H9 (cell line): ENCODE results near the gene MYH14. TPM values are rescaled to one million over a fixed set of nuclear protein-coding genes. Genes with fewer than 3 reads are reported as not detected.

ENCODE experiments used
- DNase-seq: peaks from one replicate; pipeline ENCODE4 v3.0.0-alpha.2; 2017
- H2AFZ ChIP-seq: one replicate; pipeline ENCODE4 v1.6.1; 2013; ENCODE audit warnings: mild to moderate bottlenecking, low read length, control low read depth, moderate library complexity
- H2AK5ac ChIP-seq: 2 replicates; pipeline ENCODE4 v1.6.1; 2013; ENCODE audit warnings: low read length, control low read depth, mixed read lengths; ENCODE audit not compliant: insufficient read length
- H2BK120ac ChIP-seq: one replicate; pipeline ENCODE4 v1.6.1; 2013; ENCODE audit warnings: low read depth, mild to moderate bottlenecking, low read length, control low read depth, inconsistent platforms; ENCODE audit not compliant: poor library complexity, severe bottlenecking
- H2BK12ac ChIP-seq: 2 replicates; pipeline ENCODE4 v1.6.1; 2013; ENCODE audit warnings: low read length, control low read depth, mixed read lengths, low read depth; ENCODE audit not compliant: insufficient read length
- H2BK15ac ChIP-seq: 2 replicates; pipeline ENCODE4 v1.6.1; 2013; ENCODE audit warnings: low read depth, low read length, control low read depth
- H2BK20ac ChIP-seq: one replicate; pipeline ENCODE4 v1.6.1; 2013; ENCODE audit warnings: low read depth, mild to moderate bottlenecking, low read length, control low read depth, inconsistent platforms; ENCODE audit not compliant: poor library complexity, severe bottlenecking
- H2BK5ac ChIP-seq: 2 replicates; pipeline ENCODE4 v1.6.1; 2013; ENCODE audit warnings: low read length, control low read depth, mixed read lengths; ENCODE audit not compliant: insufficient read length
- H3K14ac ChIP-seq: 2 replicates; pipeline ENCODE4 v1.6.1; 2013; ENCODE audit warnings: low read length, control low read depth; ENCODE audit not compliant: insufficient read depth
- H3K18ac ChIP-seq: 2 replicates; pipeline ENCODE4 v1.6.1; 2013; ENCODE audit warnings: low read depth, mild to moderate bottlenecking, mixed read lengths, low read length, control low read depth; ENCODE audit not compliant: insufficient read length
- H3K23ac ChIP-seq: 2 replicates; pipeline ENCODE4 v1.6.1; 2013; ENCODE audit warnings: low read length, control low read depth, mixed read lengths, low read depth; ENCODE audit not compliant: insufficient read length
- H3K23me2 ChIP-seq: 2 replicates; pipeline ENCODE4 v1.6.1; 2013; ENCODE audit warnings: low read depth, mild to moderate bottlenecking, mixed read lengths, low read length, control low read depth; ENCODE audit not compliant: insufficient read length, poor library complexity, severe bottlenecking
- H3K27ac ChIP-seq: 2 replicates; pipeline ENCODE4 v1.5.1; 2013; ENCODE audit warnings: low read length, control low read depth, mixed read lengths, low read depth; ENCODE audit not compliant: insufficient read length
- H3K27me3 ChIP-seq: 2 replicates; pipeline ENCODE4 v1.6.1; 2013; ENCODE audit warnings: low read length, control low read depth, inconsistent platforms; ENCODE audit not compliant: insufficient read depth
- H3K4ac ChIP-seq: 2 replicates; pipeline ENCODE4 v1.6.1; 2013; ENCODE audit warnings: low read depth, mild to moderate bottlenecking, control low read depth, inconsistent platforms, low read length, moderate library complexity
- H3K4me1 ChIP-seq: 2 replicates; pipeline ENCODE4 v1.6.1; 2013; ENCODE audit warnings: low read length, control low read depth, inconsistent platforms; ENCODE audit not compliant: insufficient read depth
- H3K4me2 ChIP-seq: 2 replicates; pipeline ENCODE4 v1.6.1; 2013; ENCODE audit warnings: low read length, control low read depth, mixed read lengths; ENCODE audit not compliant: insufficient read length, insufficient read depth
- H3K56ac ChIP-seq: 2 replicates; pipeline ENCODE4 v1.6.1; 2013; ENCODE audit warnings: low read depth, mild to moderate bottlenecking, mixed read lengths, low read length, control low read depth; ENCODE audit not compliant: insufficient read length
- H3K79me1 ChIP-seq: 2 replicates; pipeline ENCODE4 v1.6.1; 2013; ENCODE audit warnings: low read depth, mild to moderate bottlenecking, moderate library complexity, low read length, control low read depth, inconsistent platforms; ENCODE audit not compliant: insufficient read depth, poor library complexity, severe bottlenecking
- H3K79me2 ChIP-seq: 2 replicates; pipeline ENCODE4 v1.6.1; 2013; ENCODE audit warnings: low read length, control low read depth, inconsistent platforms; ENCODE audit not compliant: insufficient read depth
- H3K9ac ChIP-seq: 2 replicates; pipeline ENCODE4 v1.6.1; 2013; ENCODE audit warnings: low read length, control low read depth, mixed read lengths; ENCODE audit not compliant: insufficient read length; ENCODE audit errors: extremely low read depth
- H3K9me3 ChIP-seq: one replicate; pipeline ENCODE4 v1.6.1; 2013; ENCODE audit warnings: low read depth, low read length, inconsistent platforms; ENCODE audit not compliant: control insufficient read depth
- H3T11ph ChIP-seq: one replicate; pipeline ENCODE4 v1.6.1; 2013; ENCODE audit warnings: mild to moderate bottlenecking, low read length, control low read depth, inconsistent platforms
- H4K20me1 ChIP-seq: one replicate; pipeline ENCODE4 v1.6.1; 2013; ENCODE audit not compliant: control insufficient read depth, insufficient read length, insufficient read depth
- H4K5ac ChIP-seq: 2 replicates; pipeline ENCODE4 v1.6.1; 2013; ENCODE audit warnings: low read depth, mild to moderate bottlenecking, mixed read lengths, low read length, control low read depth; ENCODE audit not compliant: insufficient read length
- H4K8ac ChIP-seq: replicated peaks from 2 replicates; pipeline ENCODE4 v1.6.1; 2013; ENCODE audit warnings: low read length, control low read depth, mixed read lengths, low read depth; ENCODE audit not compliant: insufficient read length
- H4K91ac ChIP-seq: 2 replicates; pipeline ENCODE4 v1.6.1; 2013; ENCODE audit warnings: low read depth, mild to moderate bottlenecking, moderate library complexity, mixed read lengths, low read length, control low read depth; ENCODE audit not compliant: insufficient read length
- H3K27ac Mint-ChIP-seq, 3 experiments: 2 replicates in 2 of 3; 3 replicates in 1 of 3; pipeline ENCODE4 v1.8.0; 2020 to 2021; ENCODE audit warnings: mixed read lengths in 3 of 3, mild to moderate bottlenecking in 1 of 3, moderate library complexity in 1 of 3
- H3K27me3 Mint-ChIP-seq: 2 replicates; pipeline ENCODE4 v1.8.0; 2021; ENCODE audit warnings: low read depth, mild to moderate bottlenecking, moderate library complexity, mixed read lengths
- H3K36me3 Mint-ChIP-seq, 3 experiments: 2 replicates in 2 of 3; 3 replicates in 1 of 3; pipeline ENCODE4 v1.8.0; 2020 to 2021; ENCODE audit warnings: low read depth in 3 of 3, mixed read lengths in 3 of 3; ENCODE audit not compliant: insufficient read depth in 1 of 3
- H3K4me1 Mint-ChIP-seq, 2 experiments: 2 replicates each; pipeline ENCODE4 v1.8.0; 2020; ENCODE audit warnings: mixed read lengths in 2 of 2
- H3K4me3 Mint-ChIP-seq, 2 experiments: 2 replicates in 1 of 2; 3 replicates in 1 of 2; pipeline ENCODE4 v1.8.0; 2020 to 2021; ENCODE audit warnings: mild to moderate bottlenecking in 2 of 2, mixed read lengths in 2 of 2, moderate library complexity in 1 of 2
- H3K9me3 Mint-ChIP-seq, 2 experiments: 2 replicates in 1 of 2; 3 replicates in 1 of 2; pipeline ENCODE4 v1.8.0; 2020; ENCODE audit warnings: mild to moderate bottlenecking in 2 of 2, mixed read lengths in 2 of 2, moderate library complexity in 1 of 2
- CTCF ChIP-seq: fragments of 200-600 bp; sonication (generic); conservative IDR thresholded peaks from 3 replicates; pipeline ENCODE4 v1.8.0; 2021; ENCODE audit warnings: antibody characterized with exemption, mild to moderate bottlenecking
- WGBS: extraction: QIAGEN DNeasy Blood & Tissue Kit; methylation state at CpG from one replicate; pipeline ENCODE4 v1.1.7; 2013; ENCODE audit warnings: missing lambda C conversion rate, low lambda C conversion rate, mixed read lengths; ENCODE audit not compliant: insufficient read length; ENCODE audit errors: extremely low coverage; 5-methylcytosine and 5-hydroxymethylcytosine counted together
- total RNA-seq: library from RNA; stranded (reverse); gene quantifications from 2 replicates; pipeline ENCODE4 v1.2.1, GENCODE V29; 2021

The MYH14 gene
- total RNA-seq, 1 experiment from 2014 or later, result 27.7 TPM

GRCh38 chr19:50222691-50223438 lies 19.4 kb downstream of the MYH14 start:
- Histone ChIP-seq H3K23me2 (no peaks in the 10 kb centered on the region), H3T11ph (no peak overlapping the region), H2BK120ac (no peak overlapping the region), H4K8ac (no peak overlapping the region), H2BK15ac (no peak overlapping the region), H4K91ac (no peak overlapping the region), H3K9me3 (no peaks in the 10 kb centered on the region), H3K4ac (no peak overlapping the region), H2BK20ac (no peak overlapping the region), H3K9ac (no peak overlapping the region), H4K20me1 (no peaks in the 10 kb centered on the region), H3K18ac (no peak overlapping the region), H3K79me1 (no peaks in the 10 kb centered on the region), H3K4me2 (no peak overlapping the region), H3K4me1 (no peaks in the 10 kb centered on the region), H2AFZ (no peak overlapping the region), H2BK12ac (no peak overlapping the region), H2BK5ac (no peak overlapping the region), H3K27ac (no peak overlapping the region), H3K56ac (no peak overlapping the region), H3K23ac (no peak overlapping the region), H3K14ac (no peak overlapping the region), H4K5ac (no peak overlapping the region), H3K27me3 (no peaks in the 10 kb centered on the region), H2AK5ac (no peak overlapping the region), H3K79me2 (no peaks in the 10 kb centered on the region)
- Mint-ChIP-seq H3K27ac (0 out of 7 replicates have a peak overlapping the region, but pooled peaks of 1 of the 3 experiments have one; percentile 20), H3K4me1 (peaks cover 0 to 4% of the 10 kb centered on the region in 2 experiments; a peak in 1 of 4 replicates), H3K36me3 (peaks cover 19 to 28% (median 24%) of the 10 kb centered on the region in 3 experiments; a peak in 6 of 7 replicates), H3K27me3 (no peaks in the 10 kb centered on the region), H3K9me3 (no peaks in the 10 kb centered on the region; a peak in 1 of 5 replicates), H3K4me3 (no peak overlapping the region; a peak in 1 of 5 replicates)
- WGBS, result no CpG with 5 or more reads among the region's 19 CpGs
- no peak for TF ChIP-seq CTCF
- no peak for DNase-seq
